ENCODE results near the gene PBX3. TPM values are rescaled to one million over a fixed set of nuclear protein-coding genes. Genes with fewer than 3 reads are reported as not detected.

The PBX3 gene
- total and polyA plus RNA-seq, 2 of the 13 experiments (the other 11 are each of a cell fraction or from before 2014, with no cell fraction given): 6.0 to 11.2 TPM

DNA sequence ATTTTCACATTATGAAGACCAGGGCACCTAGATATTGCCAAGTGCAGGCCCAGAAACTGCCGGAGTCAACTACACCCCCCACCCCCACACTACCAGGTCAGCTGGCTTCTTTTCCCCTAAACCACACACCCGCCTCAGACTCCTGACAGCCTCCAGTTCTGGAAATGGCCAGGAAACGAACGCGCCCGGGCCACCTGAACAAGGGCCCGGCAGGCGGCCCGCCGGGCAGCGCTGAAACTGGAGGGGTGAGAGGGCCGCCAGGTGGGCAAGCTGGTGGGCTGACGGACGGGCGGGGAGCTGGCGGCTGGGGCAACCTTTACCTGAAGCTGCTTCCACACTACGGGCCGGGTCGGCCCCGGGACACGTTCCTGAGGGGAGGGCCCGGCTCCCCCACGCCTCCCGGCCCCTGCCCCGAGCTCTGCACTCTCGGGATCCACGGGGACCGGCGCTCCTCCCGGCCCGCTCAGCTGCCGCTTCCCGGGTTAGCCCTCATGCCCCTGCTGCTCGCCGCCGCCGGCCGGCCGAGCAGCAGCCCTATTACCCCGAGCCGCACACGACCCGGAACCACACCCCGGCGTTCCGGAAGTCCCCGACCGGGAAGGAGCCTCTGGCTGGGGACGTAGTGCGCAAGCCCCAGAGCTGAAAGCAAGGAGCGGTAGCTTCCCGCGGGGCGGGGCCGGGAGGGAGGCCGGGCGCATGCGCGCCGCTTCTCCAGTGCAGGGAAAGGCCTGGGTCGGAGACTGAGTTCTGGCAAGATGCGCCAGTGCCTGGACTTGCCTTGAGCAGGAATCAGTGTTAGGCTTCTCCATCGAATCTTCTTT is 40.3 kb upstream of the PBX3 start, which contains the start of gene MAPKAP1 (continued):
- TF ChIP-seq ZNF446 (CRISPR knock-in tag; IDR thresholded peaks at IDR 0.05) (0 out of 2 replicates have a peak, but pooled peaks have one; percentile 33), ZNF761 (CRISPR knock-in tag; conservative IDR thresholded peaks at IDR 0.05) (no peak), TBL1XR1 (IDR thresholded peaks at IDR 0.05; ENCODE audit: borderline replicate concordance, low read length, partially characterized antibody) (peak; percentile 50), ZNF530 (CRISPR knock-in tag; IDR thresholded peaks at IDR 0.05; ENCODE audit: low read depth) (no peak), ZFP62 (CRISPR knock-in tag; IDR thresholded peaks at IDR 0.05) (no peak), ZNF782 (CRISPR knock-in tag; IDR thresholded peaks at IDR 0.05; ENCODE audit: borderline replicate concordance) (no peak; the same call in 1 of the 2 replicates), ZNF225 (CRISPR knock-in tag; IDR thresholded peaks at IDR 0.05) (no peak), TRIM24 (CRISPR knock-in tag; IDR thresholded peaks at IDR 0.05) (no peak), ATF7 (IDR thresholded peaks at IDR 0.05) (no peak), ATF7 (CRISPR knock-in tag; IDR thresholded peaks at IDR 0.05) (no peak), IKZF4 (CRISPR knock-in tag; IDR thresholded peaks at IDR 0.05; ENCODE audit: borderline replicate concordance, low read depth, not compliant biosample characterization) (no peak), HMGA1 (CRISPR knock-in tag; conservative IDR thresholded peaks at IDR 0.05) (no peak), ZNF709 (CRISPR knock-in tag; IDR thresholded peaks at IDR 0.05) (peak; percentile 90), ZNF558 (CRISPR knock-in tag; IDR thresholded peaks at IDR 0.05; ENCODE audit: borderline replicate concordance) (no peak; the same call in 1 of the 2 replicates), GABPB1 (CRISPR knock-in tag; IDR thresholded peaks at IDR 0.05) (peak; percentile 98), NFKB2 (CRISPR knock-in tag; IDR thresholded peaks at IDR 0.05; ENCODE audit: borderline replicate concordance) (peak; percentile 51; the same call in 1 of the 2 replicates), ZNF343 (CRISPR knock-in tag; IDR thresholded peaks at IDR 0.05) (peak; percentile 88; the same call in 1 of the 2 replicates), NCOR1 (IDR thresholded peaks at IDR 0.05; ENCODE audit: borderline replicate concordance, low read length) (no peak), EHMT2 (IDR thresholded peaks at IDR 0.05; ENCODE audit: borderline replicate concordance, low read depth, low read length) (no peak), ARID2 (CRISPR knock-in tag; IDR thresholded peaks at IDR 0.05; ENCODE audit: borderline replicate concordance) (no peak), ZSCAN25 (CRISPR knock-in tag; IDR thresholded peaks at IDR 0.05) (0 out of 2 replicates have a peak, but pooled peaks have one; percentile 15), ZNF549 (CRISPR knock-in tag; IDR thresholded peaks at IDR 0.05) (no peak)
- TF ChIP-seq, protein P1, sequence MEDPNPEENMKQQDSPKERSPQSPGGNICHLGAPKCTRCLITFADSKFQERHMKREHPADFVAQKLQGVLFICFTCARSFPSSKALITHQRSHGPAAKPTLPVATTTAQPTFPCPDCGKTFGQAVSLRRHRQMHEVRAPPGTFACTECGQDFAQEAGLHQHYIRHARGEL (CRISPR knock-in tag; IDR thresholded peaks at IDR 0.05): no peak
- TF ChIP-seq, protein P2, sequence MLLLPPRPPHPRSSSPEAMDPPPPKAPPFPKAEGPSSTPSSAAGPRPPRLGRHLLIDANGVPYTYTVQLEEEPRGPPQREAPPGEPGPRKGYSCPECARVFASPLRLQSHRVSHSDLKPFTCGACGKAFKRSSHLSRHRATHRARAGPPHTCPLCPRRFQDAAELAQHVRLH (CRISPR knock-in tag; IDR thresholded peaks at IDR 0.05; ENCODE audit: borderline replicate concordance, low read depth): peak; percentile 69; the same call in 1 of the 2 replicates
- TF ChIP-seq, protein P3, sequence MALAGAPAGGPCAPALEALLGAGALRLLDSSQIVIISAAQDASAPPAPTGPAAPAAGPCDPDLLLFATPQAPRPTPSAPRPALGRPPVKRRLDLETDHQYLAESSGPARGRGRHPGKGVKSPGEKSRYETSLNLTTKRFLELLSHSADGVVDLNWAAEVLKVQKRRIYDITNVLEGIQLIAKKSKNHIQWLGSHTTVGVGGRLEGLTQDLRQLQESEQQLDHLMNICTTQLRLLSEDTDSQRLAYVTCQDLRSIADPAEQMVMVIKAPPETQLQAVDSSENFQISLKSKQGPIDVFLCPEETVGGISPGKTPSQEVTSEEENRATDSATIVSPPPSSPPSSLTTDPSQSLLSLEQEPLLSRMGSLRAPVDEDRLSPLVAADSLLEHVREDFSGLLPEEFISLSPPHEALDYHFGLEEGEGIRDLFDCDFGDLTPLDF (CRISPR knock-in tag; IDR thresholded peaks at IDR 0.05): no peak
- TF ChIP-seq, protein P4, sequence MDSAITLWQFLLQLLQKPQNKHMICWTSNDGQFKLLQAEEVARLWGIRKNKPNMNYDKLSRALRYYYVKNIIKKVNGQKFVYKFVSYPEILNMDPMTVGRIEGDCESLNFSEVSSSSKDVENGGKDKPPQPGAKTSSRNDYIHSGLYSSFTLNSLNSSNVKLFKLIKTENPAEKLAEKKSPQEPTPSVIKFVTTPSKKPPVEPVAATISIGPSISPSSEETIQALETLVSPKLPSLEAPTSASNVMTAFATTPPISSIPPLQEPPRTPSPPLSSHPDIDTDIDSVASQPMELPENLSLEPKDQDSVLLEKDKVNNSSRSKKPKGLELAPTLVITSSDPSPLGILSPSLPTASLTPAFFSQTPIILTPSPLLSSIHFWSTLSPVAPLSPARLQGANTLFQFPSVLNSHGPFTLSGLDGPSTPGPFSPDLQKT (CRISPR knock-in tag; IDR thresholded peaks at IDR 0.05; ENCODE audit: borderline replicate concordance): no peak

Data from HepG2 (cell line).